Panc1 (cell line): ENCODE results near the gene ZDHHC14.
"Not testable (repeated sequence)": the region's sequence is repeated elsewhere in the genome, so short reads cannot be mapped to it uniquely, and the experiment has no call there.

Experiments used
- CTCF ChIP-seq: fragments of 450-650 bp; IDR thresholded peaks from 2 replicates; pipeline ENCODE4 v1.5.1; 2017; ENCODE audit warnings: mild to moderate bottlenecking
- POLR2AphosphoS5 ChIP-seq: IDR thresholded peaks from 2 replicates; pipeline ENCODE4 v1.6.1; 2012; ENCODE audit warnings: mild to moderate bottlenecking, low read depth, low read length, moderate library complexity
- SIN3A ChIP-seq: IDR thresholded peaks from 2 replicates; pipeline ENCODE4 v1.6.1; 2012; ENCODE audit warnings: low read depth, mild to moderate bottlenecking, low read length, moderate library complexity, borderline replicate concordance; ENCODE audit not compliant: insufficient read depth
- TCF7L2 ChIP-seq: IDR thresholded peaks from 2 replicates; pipeline ENCODE4 v1.6.1; 2011; ENCODE audit warnings: mild to moderate bottlenecking, low read depth, low read length, inconsistent platforms
- TF ChIP-seq, protein P1 (sequence below), 2 experiments: IDR thresholded peaks; 2 replicates each; pipeline ENCODE4 v1.6.1; 2011 to 2012; ENCODE audit warnings: low read depth in 2 of 2, control low read depth in 1 of 2, low read length in 1 of 2, mild to moderate bottlenecking in 1 of 2, moderate library complexity in 1 of 2; ENCODE audit not compliant: insufficient read depth in 1 of 2

DNA sequence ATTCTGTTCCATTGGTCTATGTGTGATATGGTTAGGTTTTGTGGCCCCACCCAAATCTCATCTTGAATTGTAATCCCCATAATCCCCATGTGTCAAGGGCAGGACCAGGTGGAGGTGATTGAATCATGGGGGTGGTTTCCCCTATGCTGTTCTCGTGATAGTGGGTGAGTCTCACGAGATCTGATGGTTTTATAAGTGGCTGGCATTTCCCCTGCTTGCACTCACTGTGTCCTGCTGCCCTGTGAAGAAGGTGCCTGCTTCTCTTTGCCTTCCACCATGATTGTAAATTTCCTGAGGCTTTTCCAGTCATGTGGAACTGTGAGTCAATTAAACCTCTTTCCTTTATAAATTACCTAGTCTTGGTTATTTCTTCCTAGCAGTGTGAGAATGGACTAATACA is 197.5 kb downstream of the ZDHHC14 start:
- TF ChIP-seq CTCF, TCF7L2, POLR2AphosphoS5, SIN3A: not testable (repeated sequence)
- TF ChIP-seq, protein P1, sequence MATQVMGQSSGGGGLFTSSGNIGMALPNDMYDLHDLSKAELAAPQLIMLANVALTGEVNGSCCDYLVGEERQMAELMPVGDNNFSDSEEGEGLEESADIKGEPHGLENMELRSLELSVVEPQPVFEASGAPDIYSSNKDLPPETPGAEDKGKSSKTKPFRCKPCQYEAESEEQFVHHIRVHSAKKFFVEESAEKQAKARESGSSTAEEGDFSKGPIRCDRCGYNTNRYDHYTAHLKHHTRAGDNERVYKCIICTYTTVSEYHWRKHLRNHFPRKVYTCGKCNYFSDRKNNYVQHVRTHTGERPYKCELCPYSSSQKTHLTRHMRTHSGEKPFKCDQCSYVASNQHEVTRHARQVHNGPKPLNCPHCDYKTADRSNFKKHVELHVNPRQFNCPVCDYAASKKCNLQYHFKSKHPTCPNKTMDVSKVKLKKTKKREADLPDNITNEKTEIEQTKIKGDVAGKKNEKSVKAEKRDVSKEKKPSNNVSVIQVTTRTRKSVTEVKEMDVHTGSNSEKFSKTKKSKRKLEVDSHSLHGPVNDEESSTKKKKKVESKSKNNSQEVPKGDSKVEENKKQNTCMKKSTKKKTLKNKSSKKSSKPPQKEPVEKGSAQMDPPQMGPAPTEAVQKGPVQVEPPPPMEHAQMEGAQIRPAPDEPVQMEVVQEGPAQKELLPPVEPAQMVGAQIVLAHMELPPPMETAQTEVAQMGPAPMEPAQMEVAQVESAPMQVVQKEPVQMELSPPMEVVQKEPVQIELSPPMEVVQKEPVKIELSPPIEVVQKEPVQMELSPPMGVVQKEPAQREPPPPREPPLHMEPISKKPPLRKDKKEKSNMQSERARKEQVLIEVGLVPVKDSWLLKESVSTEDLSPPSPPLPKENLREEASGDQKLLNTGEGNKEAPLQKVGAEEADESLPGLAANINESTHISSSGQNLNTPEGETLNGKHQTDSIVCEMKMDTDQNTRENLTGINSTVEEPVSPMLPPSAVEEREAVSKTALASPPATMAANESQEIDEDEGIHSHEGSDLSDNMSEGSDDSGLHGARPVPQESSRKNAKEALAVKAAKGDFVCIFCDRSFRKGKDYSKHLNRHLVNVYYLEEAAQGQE (IDR thresholded peaks at IDR 0.05; ENCODE audit: insufficient read depth in 1 of 2, low read depth in 2 of 2, low read length in 1 of 2): not testable (repeated sequence)
